Hair follicle dermal papilla cell (primary cell): Measurements from ENCODE around the gene CABLES2. TPM values are rescaled to one million over a fixed set of nuclear protein-coding genes. Genes with fewer than 3 reads are reported as not detected.

Experiments
- total RNA-seq: library from RNA; depleted of rRNA; stranded (reverse); fragments of >200 nt; gene quantifications from 2 replicates; pipeline ENCODE4 v1.2.3, GENCODE V29; 2012

The CABLES2 gene, protein sequence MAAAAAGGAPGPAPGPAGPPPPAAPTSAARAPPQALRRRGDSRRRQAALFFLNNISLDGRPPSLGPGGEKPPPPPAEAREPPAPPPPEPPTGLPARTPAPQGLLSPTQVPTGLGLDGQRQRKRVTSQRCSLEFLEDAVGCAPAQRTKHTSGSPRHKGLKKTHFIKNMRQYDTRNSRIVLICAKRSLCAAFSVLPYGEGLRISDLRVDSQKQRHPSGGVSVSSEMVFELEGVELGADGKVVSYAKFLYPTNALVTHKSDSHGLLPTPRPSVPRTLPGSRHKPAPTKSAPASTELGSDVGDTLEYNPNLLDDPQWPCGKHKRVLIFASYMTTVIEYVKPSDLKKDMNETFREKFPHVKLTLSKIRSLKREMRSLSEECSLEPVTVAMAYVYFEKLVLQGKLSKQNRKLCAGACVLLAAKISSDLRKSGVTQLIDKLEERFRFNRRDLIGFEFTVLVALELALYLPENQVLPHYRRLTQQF
- total RNA-seq: 2.1 and 2.3 TPM in 2 replicates

DNA sequence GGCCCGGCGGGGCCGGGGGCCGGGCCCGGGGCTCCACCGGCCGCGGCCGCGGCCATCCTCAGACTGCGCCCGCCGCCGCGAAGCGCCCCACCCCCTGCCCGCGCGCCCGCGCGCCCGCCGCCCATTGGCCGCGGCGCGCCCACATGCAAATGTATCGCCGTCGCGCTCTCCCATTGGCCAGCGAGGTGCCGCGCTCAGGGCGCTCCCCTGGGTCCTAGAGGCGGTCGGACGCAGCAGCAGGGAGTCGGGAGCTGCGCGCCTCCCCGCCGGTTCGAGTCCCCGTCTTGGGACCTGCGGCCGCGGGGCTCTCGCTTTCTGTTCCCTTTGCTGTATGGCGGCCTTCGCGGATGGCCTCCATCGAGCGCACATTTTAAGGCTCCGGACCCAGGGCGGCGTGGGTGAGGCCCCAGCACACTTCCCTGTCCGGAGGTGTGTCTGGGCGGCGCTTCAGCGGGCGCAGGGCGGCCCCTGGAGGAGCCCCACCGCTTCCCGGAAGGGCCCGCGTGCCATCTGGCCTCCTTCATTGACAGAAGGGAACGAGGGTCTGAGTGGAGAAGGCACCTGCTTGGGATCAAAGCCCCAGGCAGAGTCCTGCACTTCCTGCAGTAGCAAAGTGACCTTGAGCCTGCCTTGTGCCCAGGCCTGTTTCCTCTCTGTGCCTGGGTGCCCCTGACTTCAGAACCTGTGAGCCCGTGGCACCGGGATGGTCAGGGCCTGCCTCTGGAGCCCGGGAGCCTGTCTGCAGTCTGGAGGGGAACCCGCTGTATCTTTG lies at the start of gene CABLES2:
CABLES2 (minus strand) TSS at position 65 of the 772 bp plus-strand sequence; CDS start at position 56, 9 bp downstream.

DNA sequence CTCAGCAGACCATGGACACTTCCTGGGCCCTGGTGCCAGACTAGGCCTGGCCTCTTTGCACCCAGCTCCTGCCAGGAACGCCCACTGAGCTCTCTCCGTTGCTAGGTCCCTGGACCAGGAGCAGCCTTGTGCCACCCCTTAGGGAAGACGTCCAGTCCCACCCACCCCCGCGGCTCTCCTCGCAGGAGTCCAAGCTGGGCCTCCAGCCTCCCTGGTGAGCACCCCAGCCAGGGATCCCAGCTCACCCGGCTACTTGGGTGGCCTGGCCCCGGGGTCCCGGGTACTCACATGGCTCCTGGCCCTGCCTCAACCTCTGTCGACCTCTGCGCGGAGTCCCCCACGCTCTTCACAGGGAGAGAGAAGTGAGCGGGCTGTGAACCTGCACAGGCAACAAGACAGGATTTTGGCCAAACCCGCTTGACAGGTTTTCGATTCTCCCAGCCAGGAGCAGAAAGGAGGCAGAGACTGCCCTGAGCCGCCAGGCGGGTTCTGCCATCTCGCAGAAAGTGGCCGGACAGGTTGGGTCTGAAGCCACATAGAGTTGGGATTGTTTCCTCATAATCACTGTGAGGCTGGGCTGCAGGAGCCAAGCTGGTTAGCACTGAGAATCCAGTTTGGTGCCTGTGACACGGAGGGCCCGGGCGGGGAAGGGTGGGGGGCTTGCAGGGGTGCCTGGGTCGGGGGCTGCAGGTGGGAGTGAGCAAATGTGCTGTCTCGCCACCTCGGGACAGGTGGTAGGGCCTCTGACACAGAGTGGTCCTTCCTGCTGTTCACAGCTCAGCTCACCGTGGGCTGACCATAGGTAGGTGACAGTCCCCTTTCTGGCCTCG lies 20.3 kb upstream of the CABLES2 start, which contains the start of gene RBBP8NL:
RBBP8NL (minus strand) TSS at position 368 of the 830 bp plus-strand sequence. CDS start 7,892 bp downstream, outside the sequence.

DNA sequence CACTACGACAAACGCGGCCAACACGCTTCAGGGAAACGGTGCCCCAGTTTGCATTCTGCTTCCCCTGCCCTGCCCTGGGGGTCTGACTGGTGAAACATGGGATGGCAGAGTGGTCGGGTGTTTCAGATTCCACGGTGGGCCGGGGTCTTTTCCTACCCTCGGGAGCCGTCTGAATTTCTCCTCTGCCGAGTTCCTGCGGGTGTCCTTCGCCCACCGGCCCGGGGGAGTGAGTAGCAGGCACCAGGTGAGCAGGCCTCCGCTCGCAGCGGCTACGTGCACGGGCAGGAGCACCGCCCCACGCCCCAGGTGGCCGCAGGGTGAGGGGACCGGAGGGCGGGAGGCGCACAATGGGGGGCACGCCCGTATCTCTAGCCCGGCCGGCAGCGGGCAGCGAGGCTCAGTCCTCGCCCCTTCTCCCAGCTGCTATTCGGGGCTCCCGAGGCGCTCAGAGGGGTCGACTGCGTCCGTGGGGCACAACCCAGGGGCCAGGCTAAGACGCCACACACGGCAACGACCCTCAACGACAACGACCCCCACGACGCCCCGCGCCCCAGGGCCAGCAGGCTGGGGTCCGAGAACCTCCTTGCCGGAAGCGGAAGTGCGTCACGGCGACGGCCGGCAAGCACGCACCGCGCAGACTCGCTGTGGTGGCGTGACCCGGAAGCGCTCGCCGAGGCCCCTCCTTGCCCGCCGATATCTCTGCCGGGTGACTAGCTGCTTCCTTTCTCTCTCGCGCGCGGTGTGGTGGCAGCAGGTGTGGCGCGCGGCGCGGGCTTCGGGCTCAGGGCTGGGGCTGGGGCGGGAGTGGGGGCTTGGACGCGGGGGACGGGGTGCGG lies 20.5 kb downstream of the CABLES2 start, which contains the start of gene RPS21:
RPS21 (plus strand) TSS at position 721 of the 836 bp plus-strand sequence. CDS start 236 bp downstream, outside the sequence.

DNA sequence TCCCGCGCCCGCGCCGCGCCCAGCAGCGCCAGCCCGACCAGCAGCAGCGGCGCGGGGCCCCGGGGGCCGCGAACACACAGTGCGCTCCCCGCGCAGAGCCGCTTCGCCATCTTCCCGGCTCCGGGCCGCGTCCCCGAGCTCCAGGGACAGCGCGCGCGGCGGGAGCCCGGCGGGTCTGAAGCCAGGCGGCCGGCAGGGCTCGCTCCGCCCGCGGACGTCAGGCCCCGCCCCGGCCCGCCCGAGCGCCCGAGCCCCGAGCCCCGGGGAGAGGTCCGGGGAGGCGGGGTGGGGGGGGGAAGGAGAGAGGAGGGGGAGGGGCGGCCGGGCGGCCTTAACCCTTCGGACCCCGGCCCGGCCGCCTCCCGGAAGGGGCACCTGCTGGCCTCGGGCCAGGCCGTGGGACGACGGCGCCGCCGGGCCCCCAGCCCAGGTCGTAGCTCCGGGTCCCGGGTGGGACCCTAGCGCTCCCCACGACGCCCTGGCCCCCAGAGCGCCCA lies 39.9 kb downstream of the CABLES2 start, which contains the start of gene LAMA5:
LAMA5 (minus strand) TSS at position 177 of the 497 bp plus-strand sequence; CDS start at position 110, 67 bp downstream.

Other genes starting within 250 kb of the CABLES2 start
- 13.6 and 23.5 TPM in 2 replicates for gene MTG2, start 224.3 kb downstream of the CABLES2 start, total RNA-seq
- not detected in 2 replicates for gene HRH3, start 187.0 kb downstream of the CABLES2 start, total RNA-seq
- gene OSBPL2, start 168.8 kb downstream of the CABLES2 start, total RNA-seq: 45.4 and 46.6 TPM in 2 replicates
- 86.6 and 90.1 TPM in 2 replicates for gene ADRM1, start 104.3 kb downstream of the CABLES2 start, total RNA-seq
- gene LAMA5, start 40.0 kb downstream of the CABLES2 start, total RNA-seq: 12.8 and 14.3 TPM in 2 replicates
- 438 and 731 TPM in 2 replicates for gene RPS21, start 20.2 kb downstream of the CABLES2 start, total RNA-seq
- gene RBBP8NL, start 20.3 kb upstream of the CABLES2 start, total RNA-seq: not detected in 2 replicates
- gene GATA5, start 68.7 kb upstream of the CABLES2 start, total RNA-seq: not detected in 2 replicates
- under 0.01 and 0.16 TPM in 2 replicates for gene SLCO4A1, start 235.2 kb upstream of the CABLES2 start, total RNA-seq